NCI-H2081 (cell line): ENCODE results near the gene OVAAL.
"Not testable (repeated sequence)": the region's sequence is repeated elsewhere in the genome, so short reads cannot be mapped to it uniquely, and the experiment has no call there.

Source experiments
- DNase-seq, 2 experiments: peaks; one replicate each; lab custom pipeline; 2025; lab: John Stamatoyannopoulos, UW

Gene OVAAL

DNA sequence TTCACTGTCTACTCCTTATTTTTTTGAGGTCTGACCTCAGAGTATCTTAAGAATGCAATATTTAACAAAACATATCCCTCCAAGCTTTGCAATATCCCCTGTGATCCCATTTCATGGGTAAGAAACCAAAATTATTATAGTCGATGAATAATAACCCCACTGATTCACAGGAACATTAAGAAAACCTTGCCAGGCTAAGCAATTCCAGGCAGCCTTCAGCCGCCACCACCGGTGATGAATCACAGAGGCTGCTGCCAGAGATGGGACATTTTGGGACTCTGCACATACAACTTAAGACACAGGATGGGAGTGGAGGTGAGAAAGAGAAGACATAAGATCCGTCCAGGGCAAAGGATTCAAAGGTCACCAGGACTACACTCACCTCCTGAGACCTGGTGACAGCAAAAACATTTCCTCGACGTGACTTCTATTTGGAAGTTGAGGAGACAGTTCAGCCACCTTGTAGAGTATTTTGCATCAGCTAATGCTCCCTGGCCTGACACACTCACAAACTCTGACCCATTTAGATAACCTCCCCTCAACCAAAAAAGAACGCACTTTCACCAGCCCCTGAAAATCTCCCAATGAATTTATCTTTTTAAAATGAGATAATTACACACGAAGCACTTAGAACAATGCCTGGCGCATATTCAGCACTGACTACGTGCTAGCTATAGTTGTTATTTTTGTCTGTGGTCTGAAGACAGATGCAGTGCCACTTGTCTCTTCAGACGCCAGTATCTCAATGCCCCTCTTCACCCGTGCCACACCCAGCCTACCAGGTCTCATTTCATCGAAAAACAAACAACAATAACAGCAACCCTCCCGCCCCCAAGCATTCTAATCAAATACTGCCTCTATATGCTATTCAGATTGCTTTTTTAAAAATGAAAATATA is 17.8 kb upstream of the OVAAL start:
- no peak for DNase-seq

DNA sequence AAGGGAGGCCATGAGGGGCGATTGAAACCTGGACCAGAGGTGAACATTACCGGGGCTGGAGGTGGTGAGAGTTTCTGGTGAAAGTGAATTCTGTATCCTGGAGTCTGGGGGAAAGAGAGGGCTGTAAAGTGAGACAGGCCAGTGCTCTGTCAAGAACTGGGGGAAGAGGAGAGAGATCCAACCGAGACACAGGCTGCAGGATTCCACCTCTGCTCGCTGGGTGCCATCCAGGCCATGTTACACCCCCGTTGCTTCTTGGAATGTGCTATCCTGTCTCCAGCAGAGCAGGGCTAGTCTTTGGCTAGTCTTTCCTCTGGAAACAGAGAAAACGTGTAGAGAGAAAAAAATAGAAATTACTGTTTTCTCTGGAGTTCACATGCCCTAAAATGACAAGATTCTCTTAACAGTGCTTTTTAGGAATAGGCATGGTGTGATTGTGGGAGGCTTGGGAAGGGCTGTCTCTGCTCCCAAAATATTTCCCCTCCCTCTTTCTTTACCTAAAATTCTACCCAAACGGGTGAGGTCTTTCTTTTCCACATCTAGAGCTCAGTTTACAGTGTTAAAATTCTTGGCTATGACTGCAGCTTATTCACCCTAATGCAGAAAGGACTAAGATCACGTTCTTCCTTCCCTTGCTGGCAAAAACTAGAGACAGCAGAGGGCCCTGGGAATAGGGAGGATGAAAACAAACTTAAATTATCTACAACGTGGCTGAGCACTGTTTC is 16.5 kb upstream of the OVAAL start:
- no peak for DNase-seq

DNA sequence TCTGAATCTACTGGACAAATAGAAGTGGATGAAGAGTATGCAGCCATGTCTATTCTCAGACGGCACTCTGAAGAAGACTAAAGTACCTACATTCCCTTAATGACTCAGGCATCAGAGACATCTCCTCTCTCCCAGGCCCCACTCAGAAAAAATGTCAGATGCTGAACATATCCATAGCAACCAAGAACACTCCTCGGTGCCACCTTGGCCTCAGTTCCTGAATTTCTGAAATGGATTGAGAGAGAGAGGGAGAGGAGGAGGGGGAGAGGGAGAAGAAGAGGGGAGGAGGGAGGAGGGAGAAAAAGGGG is 16.0 kb upstream of the OVAAL start:
- no peak for DNase-seq

DNA sequence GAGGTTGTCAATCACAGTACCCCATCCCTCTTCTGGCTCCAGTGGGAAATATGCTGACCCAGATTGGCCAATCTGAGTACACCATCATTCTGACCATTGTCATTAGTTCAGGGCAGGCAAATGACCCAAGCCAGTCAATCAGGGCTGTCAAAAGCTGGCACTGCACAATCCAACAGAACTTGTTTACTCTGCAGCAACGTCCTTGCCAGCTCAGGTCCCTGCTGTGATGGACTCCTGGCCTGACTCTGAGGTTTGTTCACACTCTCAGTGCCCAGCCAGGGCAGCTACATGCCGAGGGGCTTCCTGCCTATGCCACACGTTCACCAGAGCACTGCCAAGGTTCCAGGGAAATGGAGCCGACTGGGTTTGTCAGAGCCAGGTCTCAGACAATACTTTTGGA is 14.7 kb upstream of the OVAAL start:
- DNase-seq, result no peak

DNA sequence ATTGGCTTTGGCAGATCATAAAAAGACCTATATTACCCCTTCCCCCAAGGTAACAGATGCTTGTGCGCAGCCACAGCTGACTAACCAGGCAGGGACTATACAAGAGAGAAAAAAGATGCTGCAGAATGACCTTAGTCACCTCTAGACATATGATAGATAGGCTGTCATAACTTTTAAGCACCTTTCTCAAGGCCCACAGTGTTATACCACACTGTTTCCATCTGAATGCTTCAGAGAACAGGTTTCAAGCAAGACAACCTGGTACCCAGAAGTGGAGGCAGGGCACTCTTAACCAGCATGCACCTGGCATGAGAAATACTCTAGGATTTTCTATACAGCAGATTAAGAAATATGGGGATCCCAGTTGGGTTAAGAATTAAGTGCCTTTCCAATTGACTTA is 12.8 kb upstream of the OVAAL start:
- DNase-seq, result no peak

DNA sequence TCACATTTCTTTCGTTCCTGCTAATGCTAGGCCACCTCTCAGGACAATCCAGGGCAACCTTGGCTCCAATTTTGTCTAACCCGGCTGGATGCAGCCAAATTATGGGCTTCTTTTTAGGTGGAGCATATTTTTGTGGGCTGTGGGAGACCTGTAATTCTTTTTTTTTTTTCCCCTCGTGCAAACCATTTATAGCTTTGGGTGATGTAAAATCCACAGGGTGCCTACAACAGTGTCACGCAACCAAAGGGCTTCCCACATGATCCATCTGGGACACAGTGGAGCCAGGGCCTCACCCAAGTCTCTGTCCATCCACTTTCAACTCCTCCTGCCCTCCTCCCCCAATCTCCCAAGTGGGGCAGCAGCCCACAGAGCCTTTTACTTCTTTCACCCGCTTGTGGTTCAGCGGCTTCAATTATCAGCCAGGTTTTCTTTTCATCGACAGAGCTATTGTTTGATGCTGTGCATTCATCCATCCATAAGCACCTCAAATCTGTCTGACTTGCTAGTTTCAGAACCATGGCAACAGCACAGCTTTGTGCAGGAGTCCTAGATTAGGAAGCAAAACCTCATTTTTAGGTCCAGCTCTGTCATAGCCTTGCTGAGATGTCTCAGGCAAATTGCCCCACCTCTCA is 10.0 kb upstream of the OVAAL start:
- DNase-seq, result peak; percentile 61 to 62

DNA sequence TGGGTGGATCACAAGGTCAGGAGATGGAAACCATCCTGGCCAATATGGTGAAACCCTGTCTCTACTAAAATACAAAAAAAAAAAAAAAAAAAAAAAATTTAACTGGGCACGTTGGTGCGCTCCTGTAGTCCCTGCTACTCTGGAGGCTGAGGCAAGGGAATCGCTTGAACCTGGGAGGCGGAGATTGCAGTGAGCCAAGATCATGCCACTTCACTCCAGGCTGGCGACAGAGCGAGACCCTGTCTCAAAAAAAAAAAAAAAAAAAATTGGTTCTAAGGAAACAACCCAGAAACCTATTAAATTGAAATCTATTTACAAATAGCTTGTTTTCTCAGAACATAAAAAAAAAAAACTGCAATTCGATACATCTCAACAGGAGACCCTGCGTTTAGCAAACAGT is 9.0 kb upstream of the OVAAL start:
- not testable (repeated sequence) for DNase-seq

DNA sequence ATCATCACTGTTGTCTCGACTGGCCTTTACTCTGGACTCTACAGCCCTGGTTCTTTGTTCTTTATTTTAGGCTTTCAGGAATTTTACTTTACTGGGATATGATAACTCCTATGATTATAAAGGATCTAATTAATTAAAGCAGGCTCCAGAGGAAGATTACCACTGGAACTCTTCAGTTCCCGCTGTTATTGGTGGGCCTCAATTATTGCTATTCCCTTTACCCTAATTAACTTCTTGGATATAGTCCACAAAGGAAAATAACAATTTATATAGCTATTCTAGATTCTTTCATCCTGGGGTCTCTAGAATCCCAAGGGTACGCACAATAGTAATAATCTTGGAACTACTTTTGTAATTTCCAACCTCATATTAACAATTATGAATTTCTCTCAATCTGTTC is 8.5 kb upstream of the OVAAL start:
- DNase-seq, result no peak

DNA sequence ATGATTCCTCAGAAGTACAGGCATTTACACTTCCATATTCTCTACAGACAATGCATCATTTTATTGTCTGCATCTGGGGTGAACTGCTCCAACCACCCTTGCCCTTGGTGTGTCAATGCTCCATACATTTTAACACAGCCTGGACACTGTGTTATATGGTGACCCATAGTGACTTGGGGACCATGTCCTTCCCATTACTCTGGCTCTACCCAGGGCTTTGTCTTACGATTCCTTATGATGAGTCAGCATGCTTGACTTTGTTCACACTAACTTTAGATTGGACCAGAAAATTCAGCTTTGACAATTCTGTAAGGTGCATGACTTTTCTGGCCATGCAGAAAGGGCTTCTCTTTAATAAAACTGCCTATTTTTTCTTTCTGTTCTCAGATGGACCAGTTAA is 6.8 kb upstream of the OVAAL start:
- DNase-seq, result no peak

DNA sequence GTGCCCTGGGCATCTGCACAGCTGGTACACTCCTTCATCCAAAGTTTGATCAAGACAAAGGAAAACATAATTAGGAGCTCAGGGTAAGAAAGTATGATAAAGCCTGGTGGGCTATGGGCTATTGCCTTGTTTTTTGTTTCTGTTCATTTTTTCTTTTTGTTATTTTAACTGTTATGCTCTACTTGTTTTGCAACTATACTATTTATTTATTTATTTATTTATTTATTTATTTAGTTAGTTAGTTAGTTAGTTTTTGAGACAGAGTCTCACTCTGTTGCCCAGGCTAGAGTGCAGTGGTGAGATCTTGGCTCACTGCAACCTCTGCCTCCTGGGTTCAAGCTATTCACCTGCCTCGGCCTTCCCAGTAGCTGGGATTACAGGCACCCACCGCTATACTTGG is 5.7 kb upstream of the OVAAL start:
- DNase-seq, result not testable (repeated sequence)

DNA sequence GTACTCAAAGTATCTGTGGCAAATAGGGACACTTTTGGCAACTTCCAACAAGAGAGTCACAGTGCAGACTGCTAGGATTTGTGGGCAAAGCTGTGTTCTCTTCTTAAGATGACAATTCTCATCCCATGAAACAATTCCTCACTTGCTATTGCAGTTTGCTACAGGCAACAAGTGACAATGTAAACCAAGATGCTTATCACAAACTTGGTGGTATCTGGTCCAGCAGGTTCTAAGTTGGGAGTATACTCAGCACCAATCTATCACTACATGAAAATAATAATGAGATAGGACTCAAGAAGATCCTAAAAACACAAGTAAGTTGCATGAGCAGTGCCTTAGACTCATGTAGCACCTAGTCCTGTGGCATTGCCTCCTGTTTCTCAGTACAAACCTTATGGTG is 3.4 kb upstream of the OVAAL start:
- DNase-seq, result no peak

DNA sequence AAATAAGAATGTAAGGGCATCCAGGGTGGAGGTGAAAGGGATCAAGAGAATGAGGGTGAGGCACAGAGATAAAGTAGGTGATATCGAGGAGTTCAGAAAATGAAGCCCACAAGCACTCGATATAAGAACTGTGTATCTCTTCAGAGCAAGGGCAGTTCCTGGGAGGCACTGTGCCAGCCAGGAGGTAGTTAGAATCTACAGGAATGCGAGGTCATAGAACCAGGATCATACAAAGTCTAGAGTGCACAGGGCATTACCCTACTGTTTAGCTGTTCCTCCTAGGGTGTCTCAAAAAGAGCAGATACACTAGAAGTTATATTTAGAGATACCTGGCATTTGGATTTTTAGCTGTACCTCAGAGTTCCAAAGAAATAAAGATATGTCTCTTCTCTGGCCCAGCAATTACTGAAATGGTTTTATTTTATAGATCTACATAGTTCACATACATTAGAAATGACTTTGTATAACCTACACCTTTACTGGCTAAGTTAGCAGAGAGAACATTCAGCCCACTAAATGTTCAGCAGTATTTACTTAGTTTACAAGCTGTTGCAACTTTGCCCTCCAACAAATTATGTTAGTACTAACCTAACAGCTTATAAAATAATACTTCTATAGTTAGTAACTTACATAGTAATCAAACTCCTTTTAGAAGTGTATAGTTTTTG is 1.6 kb downstream of the OVAAL start:
- DNase-seq, result no peak

DNA sequence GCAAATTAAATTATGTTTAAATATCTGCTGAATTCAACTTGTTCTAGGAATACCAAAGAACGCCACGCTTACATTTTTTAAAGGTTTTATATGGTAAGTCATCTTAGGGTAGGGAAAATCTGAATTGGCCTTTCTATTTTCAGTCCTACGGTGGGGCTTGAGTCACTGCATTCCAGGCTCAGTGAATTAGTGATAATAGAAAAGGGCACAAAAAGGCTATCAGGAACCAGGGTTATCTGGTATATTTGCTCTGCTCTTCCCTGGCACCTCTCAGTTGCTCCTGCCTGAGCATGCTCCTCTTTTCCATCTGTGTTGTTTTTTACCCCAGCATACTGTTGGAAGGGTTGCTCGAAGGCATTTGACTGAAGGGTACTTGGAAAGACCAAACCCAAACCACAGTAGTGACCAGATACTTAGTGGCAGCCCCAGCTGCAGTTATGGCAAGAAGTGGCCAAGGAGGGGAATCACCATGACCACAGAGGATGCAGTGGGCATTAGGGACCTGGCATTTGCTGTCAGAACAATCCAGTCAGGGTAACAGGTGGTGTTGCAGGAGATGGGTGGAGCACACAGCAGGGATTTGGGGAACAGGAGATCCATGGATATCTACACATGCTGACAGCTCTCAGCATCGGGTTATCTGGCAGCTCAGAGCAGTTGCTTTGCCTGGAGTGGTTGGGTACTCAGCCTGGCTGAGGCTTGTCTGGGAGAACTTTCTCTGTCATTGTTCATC is 2.3 kb downstream of the OVAAL start:
- no peak for DNase-seq

DNA sequence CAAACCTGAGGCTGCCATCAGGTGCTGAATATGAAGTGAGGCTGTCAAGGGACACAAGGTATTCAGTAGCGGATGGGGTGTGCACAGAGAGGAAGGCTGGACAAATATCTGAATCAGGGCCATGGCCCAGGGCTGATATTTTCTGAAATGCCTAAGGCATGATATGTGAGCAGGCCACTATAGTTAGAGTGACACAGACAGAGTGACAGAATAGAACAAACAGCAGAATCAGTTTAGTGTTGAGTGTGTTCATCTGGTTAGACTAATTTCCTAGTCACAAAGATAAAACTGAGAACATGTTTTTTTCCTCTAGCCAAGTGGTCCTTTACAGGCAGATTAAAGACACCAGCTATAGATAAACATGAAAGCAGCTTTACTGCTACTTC is 3.9 kb downstream of the OVAAL start:
- DNase-seq, result no peak

DNA sequence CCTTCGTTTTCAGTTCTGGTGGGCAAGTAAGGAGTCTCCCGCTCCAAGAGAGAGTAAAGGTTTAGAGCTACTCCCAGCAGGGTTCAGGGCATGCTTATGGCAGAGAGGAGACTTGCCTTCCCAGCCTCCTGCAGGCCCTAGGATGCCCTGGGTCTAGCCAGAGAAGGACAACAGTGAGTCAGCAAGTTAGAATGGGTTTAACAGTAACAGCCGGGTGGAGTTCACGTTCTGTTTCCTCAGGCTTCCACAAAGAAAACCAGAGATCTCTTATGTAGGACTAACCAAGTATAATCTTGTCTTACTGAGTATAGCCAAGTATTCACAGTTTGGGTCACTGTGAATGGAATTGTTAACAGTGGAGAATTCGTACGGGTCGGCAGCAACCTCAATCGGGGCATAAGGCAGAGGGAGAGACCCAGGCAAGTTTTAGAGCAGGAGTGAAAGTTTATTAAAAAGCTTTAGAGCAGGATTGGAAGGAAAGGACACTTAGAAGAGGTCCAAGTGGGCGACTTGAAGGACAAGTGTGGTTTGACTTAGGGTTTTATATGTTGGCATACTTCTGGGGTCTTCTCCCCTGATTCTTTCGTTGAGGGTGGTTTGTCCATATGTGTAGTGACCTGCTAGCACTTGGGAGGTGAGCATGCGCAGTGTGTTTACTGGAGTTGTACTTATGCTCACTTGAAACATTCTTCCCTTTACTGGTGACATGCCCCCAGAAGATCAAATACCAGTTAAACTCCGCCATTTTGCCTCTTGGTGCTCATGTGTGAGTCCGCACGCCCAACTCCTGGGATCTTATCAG is 4.5 kb downstream of the OVAAL start:
- no peak for DNase-seq

DNA sequence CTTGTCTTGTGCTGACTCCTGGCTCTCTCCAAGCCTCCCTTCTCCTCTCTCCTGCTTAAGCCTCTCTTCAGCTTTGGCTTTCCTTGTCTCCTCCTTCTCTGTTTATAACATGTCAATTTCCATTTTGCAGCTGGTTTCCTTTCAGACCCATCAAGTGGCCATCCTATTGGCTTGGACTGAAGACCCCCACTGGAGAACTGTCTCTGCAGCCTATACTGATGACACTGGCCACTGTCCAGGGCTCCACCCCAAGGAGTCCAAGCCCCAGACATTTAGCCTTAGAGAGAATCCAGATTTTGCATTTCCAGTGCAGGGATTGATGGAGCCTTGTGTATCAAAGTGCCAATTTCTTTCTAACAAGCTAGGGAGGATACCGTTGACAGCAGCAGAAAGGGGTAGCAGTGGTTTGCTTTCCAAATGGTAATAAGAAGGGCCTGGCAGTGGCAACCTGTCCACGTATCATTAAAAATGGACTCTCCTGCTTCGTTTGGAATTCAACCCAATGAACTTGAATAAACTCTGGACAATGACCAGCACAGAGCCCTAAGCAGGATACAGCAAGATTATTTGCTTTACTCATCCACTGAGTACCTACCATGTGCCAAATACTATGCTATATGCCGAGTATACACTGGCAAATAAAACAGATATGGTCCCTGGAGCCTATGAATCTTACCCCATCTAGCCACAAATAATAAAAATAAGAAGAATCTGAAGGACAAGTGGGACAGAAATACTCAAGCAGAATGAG is 6.5 kb downstream of the OVAAL start:
- no peak for DNase-seq

DNA sequence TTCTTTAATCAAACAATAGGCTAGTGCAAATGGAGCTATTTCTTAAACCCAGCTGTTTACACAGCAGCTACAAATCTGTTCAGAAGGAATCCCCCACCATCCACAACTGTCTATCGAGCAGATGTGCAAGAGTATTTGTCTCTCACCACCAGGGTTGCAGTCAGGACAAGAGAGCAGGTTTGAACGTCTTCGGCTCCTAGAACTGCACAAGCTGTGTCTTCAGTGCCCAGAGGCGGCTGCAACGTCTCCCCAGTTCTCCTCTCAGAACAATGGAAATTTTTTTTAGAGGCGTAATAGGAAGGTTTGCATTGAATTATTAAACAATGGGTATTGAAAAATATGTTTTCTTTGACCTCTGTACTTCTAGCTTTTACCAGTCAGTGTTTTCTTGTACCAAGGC is 7.3 kb downstream of the OVAAL start:
- no peak for DNase-seq

DNA sequence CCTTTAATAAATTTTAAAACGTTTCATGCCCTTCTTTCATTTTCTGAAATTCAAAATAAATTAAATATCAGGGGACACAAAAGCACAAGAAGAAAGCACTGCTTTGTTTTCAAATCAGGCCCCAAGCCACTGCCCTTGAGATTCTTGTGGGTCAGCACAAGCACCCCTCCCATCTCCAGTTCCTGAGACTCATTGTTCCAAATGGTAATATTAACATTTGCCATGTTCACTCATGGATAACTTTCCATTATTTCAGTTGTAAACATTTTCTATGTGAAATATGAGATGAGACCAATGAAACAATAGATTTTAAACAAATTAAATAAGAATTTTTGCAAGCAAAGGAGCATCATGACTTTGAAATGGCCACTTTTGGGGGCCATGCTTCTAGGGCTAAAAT is 7.7 kb downstream of the OVAAL start:
- DNase-seq, result no peak

DNA sequence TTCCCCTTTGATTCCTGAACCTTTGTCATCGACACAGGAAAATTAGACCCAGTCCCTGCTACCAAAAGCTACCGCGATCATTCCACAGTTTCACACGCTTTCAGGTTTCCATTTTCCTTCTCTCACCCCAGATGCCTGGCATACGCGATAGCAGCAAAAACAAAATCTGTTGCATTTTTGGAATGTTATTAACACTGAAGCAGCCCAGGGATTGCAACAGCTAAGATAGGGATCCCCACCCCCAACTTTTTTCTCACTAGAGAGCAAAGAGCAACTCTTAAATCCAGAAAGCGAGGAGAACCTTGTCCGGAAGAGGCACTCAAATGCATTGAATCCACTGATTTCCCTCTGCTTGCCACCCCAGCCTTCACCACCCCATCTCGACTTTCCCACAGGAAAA is 8.9 kb downstream of the OVAAL start:
- no peak for DNase-seq

DNA sequence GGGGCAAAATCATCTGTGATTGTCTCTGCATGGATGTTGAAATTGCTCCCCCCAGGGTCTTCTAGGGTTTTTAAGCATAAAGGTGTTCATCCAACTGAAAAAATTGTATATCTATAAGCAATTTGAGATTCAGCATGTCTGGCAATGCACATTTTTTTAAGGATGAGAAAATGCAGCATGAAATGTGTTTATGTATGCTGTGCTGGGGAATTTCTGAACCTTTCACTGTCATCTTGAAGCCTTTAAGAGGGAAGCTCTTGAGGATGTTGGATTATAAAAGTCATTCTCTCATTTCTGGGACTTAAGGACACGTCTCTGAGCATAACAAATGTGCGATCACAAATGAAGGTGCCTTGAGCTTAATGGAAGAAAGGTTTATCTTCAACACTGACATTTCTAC is 9.4 kb downstream of the OVAAL start:
- DNase-seq, result no peak
